Activated CD4-positive, CD25-positive, alpha-beta regulatory T cell (primary cell): Measurements from ENCODE around the gene IGFBP5.

Source experiments
- DNase-seq, 4 experiments: peaks; one replicate each; lab custom pipeline; 2025; lab: John Stamatoyannopoulos, UW

IGFBP5 gene

GRCh38 chr2:216665717-216666116 lies 29.6 kb downstream of the IGFBP5 start:
- no peak for DNase-seq

- no peak for DNase-seq
Measured at GRCh38 chr2:216665242-216665641, 30.1 kb downstream of the IGFBP5 start.

GRCh38 chr2:216664593-216665034 lies 30.7 kb downstream of the IGFBP5 start:
- no peak for DNase-seq

- DNase-seq: no peak
Measured at GRCh38 chr2:216663846-216664245, 31.5 kb downstream of the IGFBP5 start.

GRCh38 chr2:216663106-216663505 lies 32.2 kb downstream of the IGFBP5 start:
- DNase-seq: no peak

- no peak for DNase-seq
Measured at GRCh38 chr2:216661639-216662375, 33.5 kb downstream of the IGFBP5 start.

GRCh38 chr2:216661051-216661450 lies 34.3 kb downstream of the IGFBP5 start:
- no peak for DNase-seq

GRCh38 chr2:216660496-216660895 lies 34.9 kb downstream of the IGFBP5 start:
- DNase-seq: no peak

- DNase-seq: no peak
Measured at GRCh38 chr2:216659276-216659675, 36.1 kb downstream of the IGFBP5 start.

GRCh38 chr2:216658757-216659156 lies 36.6 kb downstream of the IGFBP5 start:
- DNase-seq: no peak

GRCh38 chr2:216657980-216658379 lies 37.4 kb downstream of the IGFBP5 start:
- no peak for DNase-seq

- no peak for DNase-seq
Measured at GRCh38 chr2:216657086-216657855, 38.1 kb downstream of the IGFBP5 start.

- DNase-seq: no peak
Measured at GRCh38 chr2:216654528-216655052, 40.8 kb downstream of the IGFBP5 start.

- DNase-seq: no peak
Measured at GRCh38 chr2:216653931-216654365, 41.4 kb downstream of the IGFBP5 start.

GRCh38 chr2:216653093-216653799 lies 42.1 kb downstream of the IGFBP5 start:
- DNase-seq: no peak

- no peak for DNase-seq
Measured at GRCh38 chr2:216652566-216652965, 42.8 kb downstream of the IGFBP5 start.

- no peak for DNase-seq
Measured at GRCh38 chr2:216651351-216651881, 43.9 kb downstream of the IGFBP5 start.

GRCh38 chr2:216650626-216651257 lies 44.6 kb downstream of the IGFBP5 start:
- DNase-seq: no peak

- no peak for DNase-seq
Measured at GRCh38 chr2:216649574-216649973, 45.8 kb downstream of the IGFBP5 start.

GRCh38 chr2:216648105-216648504 lies 47.2 kb downstream of the IGFBP5 start:
- no peak for DNase-seq

GRCh38 chr2:216646116-216646515 lies 49.2 kb downstream of the IGFBP5 start:
- DNase-seq: no peak

GRCh38 chr2:216645636-216645950 lies 49.8 kb downstream of the IGFBP5 start:
- DNase-seq: no peak
